ENCODE results near the gene FMN1. TPM values are rescaled to one million over a fixed set of nuclear protein-coding genes. Genes with fewer than 3 reads are reported as not detected.

FMN1 gene
- total RNA-seq, 1 experiment from 2014 or later, result 2.4 TPM

DNA sequence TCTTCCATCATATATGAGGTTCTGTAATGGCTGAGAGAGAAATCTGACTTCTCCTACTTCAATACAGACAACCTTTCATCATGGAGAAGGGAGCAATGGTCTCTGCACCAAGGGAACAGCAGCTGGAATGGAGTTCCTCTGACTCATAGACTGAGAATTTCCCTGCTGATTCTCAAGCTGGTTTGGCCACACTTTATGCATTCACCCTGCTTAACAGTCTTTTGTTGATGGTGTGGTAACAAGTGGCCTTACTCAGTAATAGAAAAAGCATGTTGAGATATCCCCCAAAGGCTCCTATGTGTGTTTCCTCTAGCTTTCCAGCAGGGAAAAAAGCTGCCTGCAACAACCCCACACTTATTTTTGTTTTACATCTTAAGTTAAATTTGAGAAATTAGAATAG lies 338.6 kb downstream of the FMN1 start:
- H3K9me3 ChIP-seq (ENCODE audit: low read length), result no peaks in the 10 kb centered on the region
- no peaks in the 10 kb centered on the region for H3K36me3 ChIP-seq (ENCODE audit: low read depth, low read length)
- peak overlapping the region; percentile 41 for H3K4me2 ChIP-seq (ENCODE audit: low read length)
- H3K27ac ChIP-seq (ENCODE audit: low read length), result peak overlapping the region; percentile 74
- no peak overlapping the region for H2AFZ ChIP-seq (ENCODE audit: low read length)
- CTCF ChIA-PET, result interaction anchor here (0.7 kb wide), 1 partner anchor 18 kb away, joined by 4 read pairs; no protein-coding TSS in a partner anchor
- H3K79me2 ChIP-seq (ENCODE audit: low read length), result no peaks in the 10 kb centered on the region
- POLR2A ChIA-PET (ENCODE audit: unreplicated experiment), result interaction anchor here (0.6 kb wide), 1 partner anchor 11 kb away, joined by 5 read pairs; no protein-coding TSS in a partner anchor
- DNase-seq (peak; percentile 94), ATAC-seq (peak; percentile 98)
- intact Hi-C loops (cut with micrococcal nuclease), result no loop called here
- no peak overlapping the region for H3K4me3 ChIP-seq (ENCODE audit: low read length)
- BruUV-seq (replicated peaks), result no TSS peak
- H3F3A ChIP-seq (ENCODE audit: low read length, unreplicated experiment), result peaks cover 13% of the 10 kb centered on the region
- H3K9me2 ChIP-seq (replicated peaks; ENCODE audit: low read length), result no peaks in the 10 kb centered on the region
- H3K9ac ChIP-seq (ENCODE audit: low read length), result 0 out of 2 replicates have a peak overlapping the region, but pooled peaks have one; percentile 14
- H4K20me1 ChIP-seq (ENCODE audit: low read length), result no peaks in the 10 kb centered on the region
- no peaks in the 10 kb centered on the region for H3K27me3 ChIP-seq (ENCODE audit: low read length)
- TF ChIP-seq EZH2 (IDR thresholded peaks at IDR 0.05; ENCODE audit: low read length, unreplicated experiment) (no peak), EZH2phosphoT487 (IDR thresholded peaks at IDR 0.05; ENCODE audit: borderline replicate concordance, low read length) (no peak)
- TF ChIP-seq, protein P1, sequence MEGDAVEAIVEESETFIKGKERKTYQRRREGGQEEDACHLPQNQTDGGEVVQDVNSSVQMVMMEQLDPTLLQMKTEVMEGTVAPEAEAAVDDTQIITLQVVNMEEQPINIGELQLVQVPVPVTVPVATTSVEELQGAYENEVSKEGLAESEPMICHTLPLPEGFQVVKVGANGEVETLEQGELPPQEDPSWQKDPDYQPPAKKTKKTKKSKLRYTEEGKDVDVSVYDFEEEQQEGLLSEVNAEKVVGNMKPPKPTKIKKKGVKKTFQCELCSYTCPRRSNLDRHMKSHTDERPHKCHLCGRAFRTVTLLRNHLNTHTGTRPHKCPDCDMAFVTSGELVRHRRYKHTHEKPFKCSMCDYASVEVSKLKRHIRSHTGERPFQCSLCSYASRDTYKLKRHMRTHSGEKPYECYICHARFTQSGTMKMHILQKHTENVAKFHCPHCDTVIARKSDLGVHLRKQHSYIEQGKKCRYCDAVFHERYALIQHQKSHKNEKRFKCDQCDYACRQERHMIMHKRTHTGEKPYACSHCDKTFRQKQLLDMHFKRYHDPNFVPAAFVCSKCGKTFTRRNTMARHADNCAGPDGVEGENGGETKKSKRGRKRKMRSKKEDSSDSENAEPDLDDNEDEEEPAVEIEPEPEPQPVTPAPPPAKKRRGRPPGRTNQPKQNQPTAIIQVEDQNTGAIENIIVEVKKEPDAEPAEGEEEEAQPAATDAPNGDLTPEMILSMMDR (conservative IDR thresholded peaks at IDR 0.05; ENCODE audit: low read depth, low read length), result no peak
- H3K4me1 ChIP-seq (ENCODE audit: insufficient read depth, low read length), result peaks cover 42% of the 10 kb centered on the region

DNA sequence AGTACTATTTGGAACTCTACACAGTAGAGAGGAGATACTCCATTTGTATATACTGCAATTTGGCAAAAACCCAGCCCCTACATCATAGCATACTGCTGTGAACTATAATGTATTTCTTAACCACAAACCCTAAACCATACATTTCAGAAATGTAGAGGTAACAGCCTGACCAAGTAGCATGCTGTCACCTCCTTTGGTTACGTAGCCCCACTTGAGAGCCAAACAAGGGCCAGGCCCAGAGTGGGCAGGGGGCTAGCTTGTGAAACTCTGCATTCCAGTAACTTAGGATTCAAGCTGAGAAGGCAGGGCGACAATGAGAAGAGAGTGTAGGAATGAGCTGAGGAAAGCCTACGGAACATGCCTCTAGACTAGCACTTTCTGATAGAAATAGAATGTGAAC lies 340.9 kb downstream of the FMN1 start:
- Histone ChIP-seq H3K4me2 (ENCODE audit: low read length) (no peak overlapping the region), H3F3A (ENCODE audit: low read length, unreplicated experiment) (peaks cover 13% of the 10 kb centered on the region), H2AFZ (ENCODE audit: low read length) (no peak overlapping the region), H3K79me2 (ENCODE audit: low read length) (no peaks in the 10 kb centered on the region), H3K36me3 (ENCODE audit: low read depth, low read length) (no peaks in the 10 kb centered on the region), H3K9me3 (ENCODE audit: low read length) (no peaks in the 10 kb centered on the region), H3K27me3 (ENCODE audit: low read length) (no peaks in the 10 kb centered on the region), H3K9ac (ENCODE audit: low read length) (no peak overlapping the region), H3K9me2 (replicated peaks; ENCODE audit: low read length) (no peaks in the 10 kb centered on the region), H3K4me3 (ENCODE audit: low read length) (no peak overlapping the region), H3K4me1 (ENCODE audit: insufficient read depth, low read length) (peaks cover 60% of the 10 kb centered on the region), H4K20me1 (ENCODE audit: low read length) (no peaks in the 10 kb centered on the region), H3K27ac (ENCODE audit: low read length) (no peak overlapping the region)
- BruUV-seq (replicated peaks), result no TSS peak
- DNase-seq (no peak), ATAC-seq (no peak)
- ChIA-PET POLR2A (ENCODE audit: unreplicated experiment) (no interaction called here), CTCF (interaction anchor here (1.2 kb wide), 1 partner anchor 10 kb away, joined by 3 read pairs; no protein-coding TSS in a partner anchor)
- TF ChIP-seq, protein P1 (conservative IDR thresholded peaks at IDR 0.05; ENCODE audit: low read depth, low read length), result no peak
- no peak for TF ChIP-seq EZH2 (IDR thresholded peaks at IDR 0.05; ENCODE audit: low read length, unreplicated experiment)
- no peak for TF ChIP-seq EZH2phosphoT487 (IDR thresholded peaks at IDR 0.05; ENCODE audit: borderline replicate concordance, low read length)
- intact Hi-C loops (cut with micrococcal nuclease), result no loop called here

DNA sequence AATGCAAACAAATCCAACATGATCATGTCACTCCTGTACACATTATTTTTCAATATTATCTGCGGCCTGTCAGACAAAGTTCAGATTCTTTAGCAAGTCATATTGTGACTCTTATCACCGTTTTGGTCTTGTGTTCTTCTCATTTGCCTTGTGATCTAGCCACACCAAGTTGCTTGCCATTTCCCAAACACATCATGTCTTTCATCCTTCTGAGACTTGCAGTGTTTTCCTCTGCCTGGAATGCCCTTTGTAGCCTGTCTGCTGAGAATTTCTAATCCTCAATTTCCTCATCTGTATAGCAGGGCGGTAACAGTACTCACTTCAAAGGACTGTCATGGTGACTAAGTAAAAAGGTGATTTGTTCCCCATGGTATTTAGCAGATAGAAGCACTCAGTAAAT lies 341.7 kb downstream of the FMN1 start:
- Histone ChIP-seq H4K20me1 (ENCODE audit: low read length) (no peaks in the 10 kb centered on the region), H2AFZ (ENCODE audit: low read length) (no peak overlapping the region), H3K9me3 (ENCODE audit: low read length) (no peaks in the 10 kb centered on the region), H3K4me1 (ENCODE audit: insufficient read depth, low read length) (peaks cover 60% of the 10 kb centered on the region), H3K4me2 (ENCODE audit: low read length) (no peak overlapping the region), H3K4me3 (ENCODE audit: low read length) (no peak overlapping the region), H3K79me2 (ENCODE audit: low read length) (no peaks in the 10 kb centered on the region), H3K27me3 (ENCODE audit: low read length) (no peaks in the 10 kb centered on the region), H3K9me2 (replicated peaks; ENCODE audit: low read length) (no peaks in the 10 kb centered on the region), H3F3A (ENCODE audit: low read length, unreplicated experiment) (peaks cover 13% of the 10 kb centered on the region), H3K27ac (ENCODE audit: low read length) (no peak overlapping the region), H3K36me3 (ENCODE audit: low read depth, low read length) (no peaks in the 10 kb centered on the region), H3K9ac (ENCODE audit: low read length) (no peak overlapping the region)
- POLR2A ChIA-PET (ENCODE audit: unreplicated experiment), result no interaction called here
- ATAC-seq, result no peak
- DNase-seq, result no peak
- CTCF ChIA-PET, result no interaction called here
- BruUV-seq (replicated peaks), result no TSS peak
- intact Hi-C loops (cut with micrococcal nuclease), result no loop called here
- TF ChIP-seq EZH2phosphoT487 (IDR thresholded peaks at IDR 0.05; ENCODE audit: borderline replicate concordance, low read length), result no peak
- TF ChIP-seq, protein P1 (conservative IDR thresholded peaks at IDR 0.05; ENCODE audit: low read depth, low read length), result no peak
- no peak for TF ChIP-seq EZH2 (IDR thresholded peaks at IDR 0.05; ENCODE audit: low read length, unreplicated experiment)

Measured in PC-3 (cell line).